A673 (cell line): ENCODE results near the gene B4GALNT4. TPM values are rescaled to one million over a fixed set of nuclear protein-coding genes. Genes with fewer than 3 reads are reported as not detected.

Experiments used
- BruUV-seq: library from RNA; stranded (reverse); fragments of 400-500 nt; replicated peaks from 2 replicates; lab custom pipeline; 2021; lab: Mats Ljungman, UMichigan
- CTCF ChIA-PET: fragments of 300-600 bp; sonication (Branson Sonifier 250); formaldehyde crosslinking; loops from one replicate; lab custom pipeline; 2022; ENCODE audit warnings: antibody characterized with exemption; lab: Charles Lee
- POLR2A ChIA-PET: fragments of 300-600 bp; sonication (Branson Sonifier 250); formaldehyde crosslinking; loops from one replicate; lab custom pipeline; 2022; ENCODE audit warnings: antibody characterized with exemption; ENCODE audit not compliant: low non-redundant PET; lab: Charles Lee
- DNase-seq: peaks from one replicate; pipeline ENCODE4 v3.0.0-alpha.2; 2015; ENCODE audit warnings: low spot score
- H3K27ac ChIP-seq: fragments of 200-600 bp; sonication (generic); 2 replicates; pipeline ENCODE4 v1.5.1; 2016; ENCODE audit warnings: mixed run types, low read depth, mild to moderate bottlenecking, mixed read lengths, antibody characterized with exemption, low read length; ENCODE audit not compliant: poor library complexity, severe bottlenecking
- H3K27me3 ChIP-seq: fragments of 200-600 bp; sonication (generic); replicated peaks from 2 replicates; pipeline ENCODE4 v1.6.1; 2017; ENCODE audit warnings: mixed run types, low read depth, mild to moderate bottlenecking, mixed read lengths, antibody characterized with exemption, low read length; ENCODE audit not compliant: insufficient read depth, poor library complexity
- H3K36me3 ChIP-seq: fragments of 200-600 bp; sonication (generic); 2 replicates; pipeline ENCODE4 v1.6.1; 2016; ENCODE audit warnings: mixed run types, mild to moderate bottlenecking, mixed read lengths, antibody characterized with exemption, low read length; ENCODE audit not compliant: insufficient read depth, poor library complexity, severe bottlenecking
- H3K4me1 ChIP-seq: fragments of 200-600 bp; sonication (generic); 2 replicates; pipeline ENCODE4 v1.6.1; 2017; ENCODE audit warnings: mixed run types, mild to moderate bottlenecking, mixed read lengths, antibody characterized with exemption, low read length; ENCODE audit not compliant: insufficient read depth, poor library complexity, severe bottlenecking
- H3K4me3 ChIP-seq: fragments of 200-600 bp; sonication (generic); 2 replicates; pipeline ENCODE4 v1.5.1; 2016; ENCODE audit warnings: low read depth, mixed run types, mild to moderate bottlenecking, mixed read lengths, low read length; ENCODE audit not compliant: poor library complexity, severe bottlenecking
- H3K9me3 ChIP-seq: fragments of 200-600 bp; sonication (generic); 2 replicates; pipeline ENCODE4 v1.6.1; 2016; ENCODE audit warnings: mixed run types, low read depth, mild to moderate bottlenecking, mixed read lengths, antibody characterized with exemption, low read length; ENCODE audit not compliant: poor library complexity, severe bottlenecking
- EZH2 ChIP-seq: fragments of 200-600 bp; sonication (generic); IDR thresholded peaks from 2 replicates; pipeline ENCODE4 v1.6.1; 2017; ENCODE audit warnings: borderline replicate concordance, low read depth, mild to moderate bottlenecking, mixed read lengths, antibody characterized with exemption, low read length; ENCODE audit not compliant: poor library complexity, severe bottlenecking
- intact Hi-C: fragments of 100-400 bp; cut with micrococcal nuclease; formaldehyde crosslinking; loops from one replicate; pipeline ENCODE4 v1.10.0; 2022; ENCODE audit not compliant: unreplicated experiment
- total RNA-seq: library from RNA; stranded (reverse); gene quantifications from 2 replicates; pipeline ENCODE4 v1.2.3, GENCODE V29; 2021
- TF ChIP-seq, protein P1 (sequence below): fragments of 300-800, 200-600 bp; sonication (generic); conservative IDR thresholded peaks from 2 replicates; pipeline ENCODE4 v1.5.1; 2017; ENCODE audit warnings: low read depth, mild to moderate bottlenecking, antibody characterized with exemption, low read length, moderate library complexity, mixed read lengths

Gene B4GALNT4
- total RNA-seq, 1 experiment from 2014 or later = 19.0 TPM

DNA sequence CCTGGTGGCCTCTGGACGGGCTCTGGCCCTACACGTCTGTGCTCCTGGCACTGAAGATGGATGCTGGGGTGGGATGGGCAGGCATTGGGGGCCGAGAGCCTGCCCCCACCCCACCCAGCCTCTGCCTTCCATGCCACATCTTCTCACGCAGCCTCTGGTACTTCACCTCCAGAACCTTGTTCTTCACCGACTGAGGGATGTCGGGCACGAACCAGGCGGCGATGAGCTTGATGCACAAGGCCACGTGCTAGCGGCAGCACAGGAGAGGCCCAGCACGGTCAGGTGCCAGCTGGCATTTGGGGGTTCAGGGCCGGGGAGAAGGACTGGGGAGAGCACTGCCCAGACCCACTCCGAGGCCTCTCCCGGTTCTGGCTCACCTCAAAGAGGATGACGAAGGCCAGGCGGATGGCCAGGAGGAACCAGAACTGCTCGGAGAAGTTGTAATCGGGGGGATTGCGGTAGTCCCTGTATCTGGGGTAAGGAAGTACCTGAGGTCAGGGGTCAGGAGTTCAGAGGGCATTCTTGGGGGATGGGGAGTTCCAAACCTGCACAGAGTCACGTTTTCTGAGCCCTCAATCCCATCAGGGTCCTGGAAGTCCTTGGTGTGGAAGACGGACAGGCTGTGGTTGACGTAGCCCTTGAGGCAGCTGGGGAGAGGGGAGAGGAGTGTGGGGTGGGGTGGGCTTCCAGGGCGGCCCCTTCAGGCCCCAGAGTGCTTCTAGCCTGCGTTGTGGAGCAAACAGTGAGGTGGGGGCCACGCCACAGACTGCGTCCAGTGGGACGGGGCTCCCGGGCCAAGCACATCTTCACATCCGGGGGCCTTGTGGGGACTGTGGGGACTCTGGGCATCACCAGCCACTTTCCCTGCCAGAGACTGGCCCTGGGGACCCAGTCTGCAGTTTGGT is 49.3 kb downstream of the B4GALNT4 start:
- H3K4me3 ChIP-seq = no peak overlapping the region
- intact Hi-C loops = no loop called here
- H3K4me1 ChIP-seq = no peaks in the 10 kb centered on the region
- H3K27me3 ChIP-seq = peaks cover 37% of the 10 kb centered on the region
- no peak for TF ChIP-seq EZH2
- TF ChIP-seq, protein P1, sequence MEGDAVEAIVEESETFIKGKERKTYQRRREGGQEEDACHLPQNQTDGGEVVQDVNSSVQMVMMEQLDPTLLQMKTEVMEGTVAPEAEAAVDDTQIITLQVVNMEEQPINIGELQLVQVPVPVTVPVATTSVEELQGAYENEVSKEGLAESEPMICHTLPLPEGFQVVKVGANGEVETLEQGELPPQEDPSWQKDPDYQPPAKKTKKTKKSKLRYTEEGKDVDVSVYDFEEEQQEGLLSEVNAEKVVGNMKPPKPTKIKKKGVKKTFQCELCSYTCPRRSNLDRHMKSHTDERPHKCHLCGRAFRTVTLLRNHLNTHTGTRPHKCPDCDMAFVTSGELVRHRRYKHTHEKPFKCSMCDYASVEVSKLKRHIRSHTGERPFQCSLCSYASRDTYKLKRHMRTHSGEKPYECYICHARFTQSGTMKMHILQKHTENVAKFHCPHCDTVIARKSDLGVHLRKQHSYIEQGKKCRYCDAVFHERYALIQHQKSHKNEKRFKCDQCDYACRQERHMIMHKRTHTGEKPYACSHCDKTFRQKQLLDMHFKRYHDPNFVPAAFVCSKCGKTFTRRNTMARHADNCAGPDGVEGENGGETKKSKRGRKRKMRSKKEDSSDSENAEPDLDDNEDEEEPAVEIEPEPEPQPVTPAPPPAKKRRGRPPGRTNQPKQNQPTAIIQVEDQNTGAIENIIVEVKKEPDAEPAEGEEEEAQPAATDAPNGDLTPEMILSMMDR = no peak
- H3K27ac ChIP-seq = no peak overlapping the region
- no TSS peak for BruUV-seq
- POLR2A ChIA-PET = no interaction called here
- CTCF ChIA-PET = no interaction called here
- H3K36me3 ChIP-seq = no peaks in the 10 kb centered on the region
- no peaks in the 10 kb centered on the region for H3K9me3 ChIP-seq
- DNase-seq = no peak

DNA sequence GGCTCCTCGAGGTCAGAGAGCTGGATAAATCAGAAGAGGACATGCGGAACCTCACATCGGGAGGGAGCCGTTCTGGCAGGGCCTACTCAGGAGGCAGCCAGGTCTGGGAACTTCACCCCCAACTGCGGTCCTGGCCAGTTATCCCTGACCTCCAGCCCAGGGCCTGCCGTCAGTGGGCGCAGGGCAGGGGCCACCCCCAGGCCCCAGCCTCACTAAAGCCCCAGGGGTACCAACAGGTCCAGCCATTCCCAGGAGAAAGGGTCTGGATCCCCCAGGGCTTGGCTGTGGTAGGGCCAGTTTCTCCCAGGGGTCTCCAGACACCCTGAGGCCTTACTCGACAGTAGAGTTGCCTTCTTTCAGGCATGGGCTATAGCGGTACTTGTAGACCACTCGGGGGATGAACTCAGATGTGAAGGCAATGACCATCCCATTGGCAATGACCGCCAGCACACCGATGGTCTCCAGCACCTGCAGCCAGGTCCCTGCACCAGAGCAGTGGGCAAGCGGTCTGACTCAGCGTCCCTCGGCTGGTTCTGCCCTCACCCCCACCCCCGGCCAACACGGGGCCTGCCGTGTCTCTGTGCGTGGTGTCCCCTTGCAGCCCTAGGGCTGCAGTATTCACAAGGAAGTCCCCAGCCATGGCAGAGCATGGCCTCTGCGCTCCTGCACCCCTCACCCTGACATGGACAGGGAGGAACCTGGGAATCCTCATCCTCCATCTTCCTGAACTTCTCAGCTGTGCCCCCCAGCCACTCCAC is 50.1 kb downstream of the B4GALNT4 start:
- no TSS peak for BruUV-seq
- CTCF ChIA-PET = no interaction called here

More for the DNA sequence above, 50.1 kb downstream of the B4GALNT4 start:
- intact Hi-C loops = no loop called here
- peaks cover 41% of the 10 kb centered on the region for H3K27me3 ChIP-seq
- no peak overlapping the region for H3K27ac ChIP-seq
- no peaks in the 10 kb centered on the region for H3K4me1 ChIP-seq
- no peaks in the 10 kb centered on the region for H3K36me3 ChIP-seq
- TF ChIP-seq, protein P1 = no peak
- TF ChIP-seq EZH2 = no peak
- no peak for DNase-seq
- no peaks in the 10 kb centered on the region for H3K9me3 ChIP-seq
- POLR2A ChIA-PET = no interaction called here
- H3K4me3 ChIP-seq = no peak overlapping the region
